Measurements from ENCODE around the gene FEV. TPM values are rescaled to one million over a fixed set of nuclear protein-coding genes. Genes with fewer than 3 reads are reported as not detected.

FEV gene
- total and polyA plus RNA-seq, 2 donors (not counting 3 experiments of a cell fraction or from before 2014, with no cell fraction given): not detected

DNA sequence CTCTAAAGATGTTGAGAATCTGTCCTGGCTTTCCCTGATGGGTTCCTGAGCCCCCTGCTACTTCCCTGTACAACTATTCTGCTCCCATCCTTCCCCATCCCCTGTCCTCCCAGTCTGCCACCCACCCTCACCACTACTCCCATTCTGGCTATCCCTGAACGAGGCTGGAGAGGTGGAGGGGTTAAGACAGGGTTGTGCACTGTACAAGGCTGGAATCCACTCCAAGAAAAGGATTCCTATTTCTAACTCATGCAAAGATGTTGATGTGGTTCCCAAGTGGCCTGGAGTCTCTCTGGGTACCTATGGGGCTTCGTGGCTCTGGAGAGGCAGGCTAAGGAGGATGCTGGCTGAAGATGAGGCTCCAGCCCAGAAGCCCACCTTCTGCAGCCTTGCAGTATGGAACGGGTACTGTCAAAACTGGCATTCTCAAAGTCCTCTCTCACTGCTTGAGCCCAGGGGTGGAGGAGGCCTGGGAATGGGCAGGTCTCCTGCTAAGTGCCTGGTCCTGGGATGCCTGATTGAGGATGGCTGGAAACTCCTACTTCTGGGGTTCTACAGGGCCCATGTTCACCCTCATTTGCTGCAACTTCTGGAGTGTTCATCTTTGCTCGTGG lies 1.3 kb upstream of the FEV start:
- ChIA-PET POLR2A (no interaction called here), CTCF (no interaction called here)
- H3K4me1 ChIP-seq (ENCODE audit: control insufficient read depth, extremely low read depth, insufficient read depth, low read length): peaks cover 15% of the 10 kb centered on the region
- no peaks in the 10 kb centered on the region for H3K9me1 ChIP-seq (replicated peaks; ENCODE audit: control insufficient read depth, extremely low read depth, insufficient read depth, low read length)
- H3K27ac ChIP-seq (ENCODE audit: insufficient read depth, low read depth, low read length): no peak overlapping the region
- H3K4me3 ChIP-seq (replicated peaks in 1 of 3; ENCODE audit: insufficient read depth in 1 of 3, low read depth in 1 of 3, low read length in 3 of 3): no peak overlapping the region
- no TSS peak for BruUV-seq (replicated peaks)
- H3K9me3 ChIP-seq (replicated peaks; ENCODE audit: control insufficient read depth, insufficient read depth, low read length): no peaks in the 10 kb centered on the region
- H3K4me2 ChIP-seq (ENCODE audit: insufficient read depth, low read length): no peak overlapping the region
- no peak overlapping the region for H3K9ac ChIP-seq (replicated peaks; ENCODE audit: extremely low read depth, insufficient read depth, low read length)
- no peak for FAIRE-seq
- no peak overlapping the region for H2AFZ ChIP-seq (ENCODE audit: low read depth, low read length)
- dilution Hi-C loops (cut with MboI; ENCODE audit: extremely low pct_ligation_motif_present, low sequenced_read_pairs): no loop called here
- H3K79me2 ChIP-seq (ENCODE audit: control insufficient read depth, insufficient read depth, low read length): no peaks in the 10 kb centered on the region
- no peaks in the 10 kb centered on the region for H3K36me3 ChIP-seq (ENCODE audit: control insufficient read depth in 2 of 2, extremely low read depth in 1 of 2, insufficient read depth in 2 of 2, low read length in 2 of 2)
- no peak for DNase-seq (ENCODE audit: low read depth, low spot score)
- no peaks in the 10 kb centered on the region for H4K20me1 ChIP-seq (replicated peaks; ENCODE audit: control insufficient read depth, extremely low read depth, insufficient read depth, low read length)
- H3K27me3 ChIP-seq (ENCODE audit: control insufficient read depth in 2 of 2, insufficient read depth in 2 of 2, low read length in 2 of 2): peaks cover 77 to 95% of the 10 kb centered on the region in 2 experiments
- TF ChIP-seq JUN (IDR thresholded peaks at IDR 0.05; ENCODE audit: borderline replicate concordance, insufficient read depth, insufficient read length, low read depth) (no peak), GATA2 (IDR thresholded peaks at IDR 0.05; ENCODE audit: insufficient read depth, insufficient read length, low read depth, low read length) (no peak), POLR2AphosphoS5 (IDR thresholded peaks at IDR 0.05; ENCODE audit: insufficient read depth, low read depth, low read length) (no peak), MYC (IDR thresholded peaks at IDR 0.05; ENCODE audit: low read depth, low read length) (no peak), EZH2 (IDR thresholded peaks at IDR 0.05; ENCODE audit: borderline replicate concordance, low read depth, low read length, severe bottlenecking) (no peak), POLR2A (IDR thresholded peaks at IDR 0.05; ENCODE audit: low read depth, low read length) (no peak), FOS (IDR thresholded peaks at IDR 0.05; ENCODE audit: borderline replicate concordance, insufficient read depth, low read length) (no peak)
- TF ChIP-seq, protein P1, sequence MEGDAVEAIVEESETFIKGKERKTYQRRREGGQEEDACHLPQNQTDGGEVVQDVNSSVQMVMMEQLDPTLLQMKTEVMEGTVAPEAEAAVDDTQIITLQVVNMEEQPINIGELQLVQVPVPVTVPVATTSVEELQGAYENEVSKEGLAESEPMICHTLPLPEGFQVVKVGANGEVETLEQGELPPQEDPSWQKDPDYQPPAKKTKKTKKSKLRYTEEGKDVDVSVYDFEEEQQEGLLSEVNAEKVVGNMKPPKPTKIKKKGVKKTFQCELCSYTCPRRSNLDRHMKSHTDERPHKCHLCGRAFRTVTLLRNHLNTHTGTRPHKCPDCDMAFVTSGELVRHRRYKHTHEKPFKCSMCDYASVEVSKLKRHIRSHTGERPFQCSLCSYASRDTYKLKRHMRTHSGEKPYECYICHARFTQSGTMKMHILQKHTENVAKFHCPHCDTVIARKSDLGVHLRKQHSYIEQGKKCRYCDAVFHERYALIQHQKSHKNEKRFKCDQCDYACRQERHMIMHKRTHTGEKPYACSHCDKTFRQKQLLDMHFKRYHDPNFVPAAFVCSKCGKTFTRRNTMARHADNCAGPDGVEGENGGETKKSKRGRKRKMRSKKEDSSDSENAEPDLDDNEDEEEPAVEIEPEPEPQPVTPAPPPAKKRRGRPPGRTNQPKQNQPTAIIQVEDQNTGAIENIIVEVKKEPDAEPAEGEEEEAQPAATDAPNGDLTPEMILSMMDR (IDR thresholded peaks at IDR 0.05; ENCODE audit: extremely low read depth in 1 of 2, insufficient read depth in 1 of 2, low read depth in 1 of 2, low read length in 2 of 2): no peak
- TF ChIP-seq, protein P2, sequence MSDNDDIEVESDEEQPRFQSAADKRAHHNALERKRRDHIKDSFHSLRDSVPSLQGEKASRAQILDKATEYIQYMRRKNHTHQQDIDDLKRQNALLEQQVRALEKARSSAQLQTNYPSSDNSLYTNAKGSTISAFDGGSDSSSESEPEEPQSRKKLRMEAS (IDR thresholded peaks at IDR 0.05; ENCODE audit: insufficient read depth, insufficient read length): no peak
- intact Hi-C loops (cut with micrococcal nuclease): no loop called here
